Endothelial cell of umbilical vein (primary cell): ENCODE data around the gene EARS2. TPM values are rescaled to one million over a fixed set of nuclear protein-coding genes. Genes with fewer than 3 reads are reported as not detected.

Experiments
- BruUV-seq: library from RNA; stranded (reverse); fragments of 400-500 nt; replicated peaks from 2 replicates; lab custom pipeline; 2021; lab: Mats Ljungman, UMichigan
- CTCF ChIA-PET: fragments of 300-600, 350-600 bp; sonication (Branson Sonifier 250); formaldehyde crosslinking; loops from one replicate; lab custom pipeline; 2021; ENCODE audit warnings: antibody characterized with exemption, inconsistent platforms; lab: Charles Lee
- POLR2A ChIA-PET: fragments of 300-600, 350-600 bp; sonication (Branson Sonifier 250); formaldehyde crosslinking; loops from one replicate; lab custom pipeline; 2021; ENCODE audit warnings: antibody characterized with exemption, inconsistent platforms; lab: Charles Lee
- DNase-seq: peaks from one replicate; pipeline ENCODE4 v3.0.0-alpha.2; 2011; ENCODE audit warnings: low read depth, low spot score
- FAIRE-seq: peaks from 2 replicates; lab custom pipeline; 2011; peaks lifted over from hg19 to GRCh38; lab: Jason Lieb, UNC
- H2AFZ ChIP-seq: 2 replicates; pipeline ENCODE4 v1.6.0; 2012; ENCODE audit warnings: low read depth, low read length, control low read depth, inconsistent platforms
- H3K27ac ChIP-seq: 2 replicates; pipeline ENCODE4 v1.5.1; 2011; ENCODE audit warnings: low read depth, mild to moderate bottlenecking, control low read depth, low read length, moderate library complexity; ENCODE audit not compliant: insufficient read depth
- H3K27me3 ChIP-seq, 2 experiments: 2 replicates each; pipeline versions ENCODE4 v1.6.0 to v1.6.1; 2011; ENCODE audit warnings: low read length in 2 of 2, mixed read lengths in 1 of 2; ENCODE audit not compliant: control insufficient read depth in 2 of 2, insufficient read depth in 2 of 2
- H3K36me3 ChIP-seq, 2 experiments: 2 replicates in 1 of 2; 3 replicates in 1 of 2; pipeline ENCODE4 v1.5.1; 2011; ENCODE audit warnings: low read length in 2 of 2, mild to moderate bottlenecking in 1 of 2, moderate library complexity in 1 of 2; ENCODE audit not compliant: control insufficient read depth in 2 of 2, insufficient read depth in 2 of 2; ENCODE audit errors: extremely low read depth in 1 of 2
- H3K4me1 ChIP-seq: 3 replicates; pipeline ENCODE4 v1.5.1; 2011; ENCODE audit warnings: mild to moderate bottlenecking, low read length; ENCODE audit not compliant: control insufficient read depth, insufficient read depth; ENCODE audit errors: extremely low read depth
- H3K4me2 ChIP-seq: 2 replicates; pipeline ENCODE4 v1.6.1; 2011; ENCODE audit warnings: low read length, control low read depth, mixed read lengths; ENCODE audit not compliant: insufficient read depth
- H3K4me3 ChIP-seq, 3 experiments: fragments of 200-600 bp in 1 of 3; sonication (generic), shearing (Covaris generic) in 1 of 3; replicated peaks in 1 of 3; 2 replicates each; pipeline ENCODE4 v1.5.1; 2011 to 2016; ENCODE audit warnings: control low read depth in 3 of 3, low read length in 3 of 3, mild to moderate bottlenecking in 2 of 3, inconsistent platforms in 1 of 3, low read depth in 1 of 3, moderate library complexity in 1 of 3; ENCODE audit not compliant: insufficient read depth in 1 of 3
- H3K79me2 ChIP-seq: 2 replicates; pipeline ENCODE4 v1.6.0; 2012; ENCODE audit warnings: low read length, inconsistent platforms; ENCODE audit not compliant: control insufficient read depth, insufficient read depth
- H3K9ac ChIP-seq: replicated peaks from 2 replicates; pipeline ENCODE3; 2011; ENCODE audit warnings: low read length, control low read depth; ENCODE audit not compliant: insufficient read depth; ENCODE audit errors: extremely low read depth
- H3K9me1 ChIP-seq: replicated peaks from 3 replicates; pipeline ENCODE4 v1.6.0; 2011; ENCODE audit warnings: mild to moderate bottlenecking, low read length; ENCODE audit not compliant: control insufficient read depth, insufficient read depth; ENCODE audit errors: extremely low read depth
- H3K9me3 ChIP-seq: replicated peaks from 2 replicates; pipeline ENCODE4 v1.5.1; 2012; ENCODE audit warnings: low read length, inconsistent platforms; ENCODE audit not compliant: control insufficient read depth, insufficient read depth
- H4K20me1 ChIP-seq: replicated peaks from 2 replicates; pipeline ENCODE3; 2011; ENCODE audit warnings: mild to moderate bottlenecking, low read length; ENCODE audit not compliant: control insufficient read depth, insufficient read depth; ENCODE audit errors: extremely low read depth
- CTCF ChIP-seq, 2 donors: IDR thresholded peaks; 1 replicate in 1 of 2; 2 replicates in 1 of 2; pipeline ENCODE4 v1.5.1; 2011; ENCODE audit warnings: low read length in 2 of 2, mild to moderate bottlenecking in 2 of 2, moderate library complexity in 2 of 2, control low read depth in 1 of 2, inconsistent platforms in 1 of 2, low read depth in 1 of 2; ENCODE audit not compliant: insufficient read depth in 1 of 2; ENCODE audit errors: extremely low read depth in 1 of 2
- EZH2 ChIP-seq: IDR thresholded peaks from 2 replicates; pipeline ENCODE4 v1.6.1; 2012; ENCODE audit warnings: borderline replicate concordance, low read depth, mild to moderate bottlenecking, moderate library complexity, low read length, inconsistent platforms; ENCODE audit not compliant: severe bottlenecking
- FOS ChIP-seq: IDR thresholded peaks from 2 replicates; pipeline ENCODE4 v1.6.1; 2011; ENCODE audit warnings: mild to moderate bottlenecking, low read length, moderate library complexity, borderline replicate concordance; ENCODE audit not compliant: insufficient read depth
- GATA2 ChIP-seq: IDR thresholded peaks from 2 replicates; pipeline ENCODE4 v1.7.0; 2011; ENCODE audit warnings: low read depth, mild to moderate bottlenecking, moderate library complexity, mixed read lengths, low read length; ENCODE audit not compliant: insufficient read length, insufficient read depth
- JUN ChIP-seq: IDR thresholded peaks from 2 replicates; pipeline ENCODE4 v1.6.1; 2011; ENCODE audit warnings: borderline replicate concordance, low read depth; ENCODE audit not compliant: insufficient read length, insufficient read depth
- MAX ChIP-seq: IDR thresholded peaks from 2 replicates; pipeline ENCODE4 v1.6.1; 2011; ENCODE audit not compliant: insufficient read depth, insufficient read length
- MYC ChIP-seq: IDR thresholded peaks from one replicate; pipeline ENCODE4 v1.6.1; 2011; ENCODE audit warnings: mild to moderate bottlenecking, low read depth, low read length
- POLR2A ChIP-seq: IDR thresholded peaks from 2 replicates; pipeline ENCODE4 v1.6.1; 2012; ENCODE audit warnings: low read depth, mild to moderate bottlenecking, control low read depth, low read length
- POLR2AphosphoS5 ChIP-seq: IDR thresholded peaks from 2 replicates; pipeline ENCODE4 v1.6.1; 2012; ENCODE audit warnings: low read depth, mild to moderate bottlenecking, control low read depth, low read length, moderate library complexity; ENCODE audit not compliant: insufficient read depth
- dilution Hi-C: fragments of 300-500 bp; cut with MboI; formaldehyde crosslinking; loops from one replicate; pipeline ENCODE4 v1.15.0; 2019; ENCODE audit warnings: low sequenced_read_pairs; ENCODE audit not compliant: extremely low pct_ligation_motif_present
- intact Hi-C: fragments of 100-400 bp; cut with micrococcal nuclease; formaldehyde crosslinking; loops from one replicate; pipeline ENCODE4 v1.10.0; 2022
- polyA plus RNA-seq, 4 experiments: library from polyadenylated mRNA; depleted of rRNA in 3 of 4; stranded (reverse) in 3 of 4; unstranded in 1 of 4; fragments of >200 nt; gene quantifications; 2 replicates each; pipeline versions ENCODE4 v1.2.1 to v1.2.3, GENCODE V29; 2011 to 2012; ENCODE audit warnings: missing spikeins in 1 of 4
- total RNA-seq: library from RNA; stranded (reverse); gene quantifications from 2 replicates; pipeline ENCODE4 v1.2.3, GENCODE V29; 2021

Gene EARS2
- total and polyA plus RNA-seq, 2 donors (not counting 3 experiments of a cell fraction or from before 2014, with no cell fraction given): 14.7 to 21.6 TPM

- Histone ChIP-seq H3K4me3 (no peak overlapping the region), H3K9me1 (no peaks in the 10 kb centered on the region), H3K9me3 (no peaks in the 10 kb centered on the region), H3K9ac (no peak overlapping the region), H3K79me2 (no peaks in the 10 kb centered on the region), H3K27ac (no peak overlapping the region), H2AFZ (no peak overlapping the region), H3K36me3 (peaks cover 16 to 48% of the 10 kb centered on the region in 2 experiments), H3K27me3 (no peaks in the 10 kb centered on the region), H4K20me1 (no peaks in the 10 kb centered on the region), H3K4me2 (no peak overlapping the region), H3K4me1 (no peaks in the 10 kb centered on the region)
- ChIA-PET POLR2A (no interaction called here), CTCF (interaction anchor here (2.1 kb wide), 1 partner anchor 13 kb away, joined by 5 read pairs; no protein-coding TSS in a partner anchor)
- TF ChIP-seq FOS (no peak), POLR2AphosphoS5 (no peak), GATA2 (no peak), EZH2 (no peak), POLR2A (no peak), CTCF (IDR thresholded peaks at IDR 0.05; ENCODE audit: extremely low read depth in 1 of 2, insufficient read depth in 1 of 2, low read depth in 1 of 2, low read length in 2 of 2) (no peak), MYC (no peak), JUN (no peak), MAX (no peak)
- intact Hi-C loops (no loop called here), dilution Hi-C loops (no loop called here)
- FAIRE-seq: no peak
- no peak for DNase-seq
- no TSS peak for BruUV-seq
Measured at GRCh38 chr16:23478566-23478965, 78.6 kb downstream of the EARS2 start.
